HG03460 (cell line): Measurements from ENCODE around the gene CHFR.
"Not testable (repeated sequence)": the region's sequence is repeated elsewhere in the genome, so short reads cannot be mapped to it uniquely, and the experiment has no call there.

Experiments used
- ATAC-seq: cut with Tn5 transposase; IDR thresholded peaks from one replicate; pipeline ENCODE4 v1.9.1; 2021; ENCODE audit not compliant: unreplicated experiment

Gene CHFR, protein sequence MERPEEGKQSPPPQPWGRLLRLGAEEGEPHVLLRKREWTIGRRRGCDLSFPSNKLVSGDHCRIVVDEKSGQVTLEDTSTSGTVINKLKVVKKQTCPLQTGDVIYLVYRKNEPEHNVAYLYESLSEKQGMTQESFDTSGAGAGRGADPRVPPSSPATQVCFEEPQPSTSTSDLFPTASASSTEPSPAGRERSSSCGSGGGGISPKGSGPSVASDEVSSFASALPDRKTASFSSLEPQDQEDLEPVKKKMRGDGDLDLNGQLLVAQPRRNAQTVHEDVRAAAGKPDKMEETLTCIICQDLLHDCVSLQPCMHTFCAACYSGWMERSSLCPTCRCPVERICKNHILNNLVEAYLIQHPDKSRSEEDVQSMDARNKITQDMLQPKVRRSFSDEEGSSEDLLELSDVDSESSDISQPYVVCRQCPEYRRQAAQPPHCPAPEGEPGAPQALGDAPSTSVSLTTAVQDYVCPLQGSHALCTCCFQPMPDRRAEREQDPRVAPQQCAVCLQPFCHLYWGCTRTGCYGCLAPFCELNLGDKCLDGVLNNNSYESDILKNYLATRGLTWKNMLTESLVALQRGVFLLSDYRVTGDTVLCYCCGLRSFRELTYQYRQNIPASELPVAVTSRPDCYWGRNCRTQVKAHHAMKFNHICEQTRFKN

DNA sequence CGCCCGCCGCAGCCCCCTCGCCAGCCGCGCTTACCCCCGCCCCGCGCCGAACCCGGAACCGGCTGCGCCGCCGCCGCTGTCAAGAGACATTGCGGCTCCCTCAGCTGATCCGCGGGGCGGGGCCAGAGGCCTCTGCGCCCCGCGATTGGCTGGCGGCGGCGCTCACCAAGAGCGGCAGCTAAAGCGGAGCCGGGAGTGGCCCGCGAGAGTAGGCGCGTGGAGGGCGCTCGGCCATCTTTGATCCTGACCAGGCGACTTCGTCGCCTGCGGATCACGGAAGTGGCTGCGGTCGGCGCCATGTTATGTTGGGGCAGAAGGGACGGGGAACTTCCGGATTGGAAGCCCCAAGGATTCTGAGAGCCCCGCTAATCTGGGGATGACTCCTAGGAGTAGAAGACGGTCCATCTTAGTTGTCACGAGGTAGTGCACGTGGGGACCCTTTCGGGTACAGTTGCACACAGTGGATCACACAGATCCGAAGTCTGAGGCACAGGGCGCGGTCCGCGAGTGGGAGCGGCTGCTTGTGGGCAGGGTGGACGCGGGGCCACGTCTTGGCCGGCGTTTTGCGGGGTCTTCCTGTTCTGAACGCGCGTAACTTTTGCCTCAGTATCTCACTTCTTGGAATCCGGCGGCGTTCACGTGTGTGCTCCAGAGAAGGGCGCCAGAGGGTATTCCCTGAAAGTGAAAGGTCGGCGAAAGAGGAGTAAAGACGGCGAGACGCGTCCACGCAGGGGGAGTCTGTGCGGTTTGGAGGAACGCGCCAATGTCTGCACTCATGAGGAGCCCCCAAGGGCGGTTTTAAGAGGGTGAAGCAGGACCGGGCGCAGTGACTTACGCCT, at the start of gene CHFR:
TSS of gene CHFR (minus strand) at position 93 of the 839 bp plus-strand sequence. CDS start 277 bp downstream, outside the sequence.
- peak; percentile 98 for ATAC-seq

DNA sequence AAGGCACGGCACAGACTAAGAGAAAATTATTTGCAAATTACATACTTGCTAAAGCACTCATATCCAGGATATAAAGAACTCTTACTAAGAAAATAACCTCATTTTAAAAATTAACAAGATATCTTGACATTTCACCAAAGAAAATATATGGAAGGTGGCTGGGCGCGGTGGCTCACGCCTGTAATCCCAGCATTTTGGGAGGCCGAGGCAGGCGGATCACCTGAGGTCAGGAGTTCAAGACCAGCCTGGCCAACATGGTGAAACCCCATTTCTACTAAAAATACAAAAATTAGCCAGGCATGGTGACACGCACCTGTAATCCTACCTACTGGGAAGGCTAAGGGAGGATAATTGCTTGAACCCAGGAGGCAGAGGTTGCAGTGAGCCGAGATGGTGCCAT, 49.5 kb upstream of the CHFR start:
- not testable (repeated sequence) for ATAC-seq

DNA sequence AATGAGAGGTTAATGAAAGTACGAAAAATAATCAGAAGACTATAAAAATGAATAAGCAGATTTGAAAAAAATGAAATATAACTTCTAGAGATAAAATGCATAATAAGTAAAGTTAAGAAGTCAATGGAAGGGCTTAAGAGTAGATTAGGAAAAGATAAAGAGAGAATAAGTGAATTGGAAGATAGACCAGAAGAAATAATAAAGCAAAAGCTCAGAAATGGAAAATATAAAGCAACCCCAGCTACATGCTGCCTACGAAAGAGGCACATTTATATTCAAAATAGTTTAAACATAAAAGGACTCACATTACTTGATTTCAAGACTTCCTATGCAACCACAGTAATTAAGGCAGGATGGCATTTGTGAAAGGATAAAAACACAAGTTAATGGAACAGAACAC, 48.8 kb upstream of the CHFR start:
- no peak for ATAC-seq

DNA sequence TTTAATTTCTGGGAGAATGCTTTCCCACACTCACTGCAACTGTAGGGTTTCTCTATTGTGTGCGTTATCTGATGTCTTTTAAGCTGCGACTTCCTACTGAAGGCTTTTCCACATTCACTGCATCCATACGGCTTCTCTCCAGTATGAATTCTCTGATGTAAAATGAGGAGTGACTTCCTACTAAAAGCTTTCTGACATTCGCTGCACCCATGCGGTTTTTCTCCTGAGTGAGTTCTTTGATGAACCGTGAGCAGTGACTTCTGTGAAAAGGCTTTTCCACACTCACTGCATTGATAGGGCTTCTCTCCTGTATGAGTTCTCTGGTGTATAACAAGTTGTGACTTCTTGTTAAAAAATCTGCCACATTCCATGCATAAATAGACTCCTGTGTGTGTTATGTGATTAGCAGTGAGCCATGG, 39.0 kb upstream of the CHFR start:
- ATAC-seq, result no peak

DNA sequence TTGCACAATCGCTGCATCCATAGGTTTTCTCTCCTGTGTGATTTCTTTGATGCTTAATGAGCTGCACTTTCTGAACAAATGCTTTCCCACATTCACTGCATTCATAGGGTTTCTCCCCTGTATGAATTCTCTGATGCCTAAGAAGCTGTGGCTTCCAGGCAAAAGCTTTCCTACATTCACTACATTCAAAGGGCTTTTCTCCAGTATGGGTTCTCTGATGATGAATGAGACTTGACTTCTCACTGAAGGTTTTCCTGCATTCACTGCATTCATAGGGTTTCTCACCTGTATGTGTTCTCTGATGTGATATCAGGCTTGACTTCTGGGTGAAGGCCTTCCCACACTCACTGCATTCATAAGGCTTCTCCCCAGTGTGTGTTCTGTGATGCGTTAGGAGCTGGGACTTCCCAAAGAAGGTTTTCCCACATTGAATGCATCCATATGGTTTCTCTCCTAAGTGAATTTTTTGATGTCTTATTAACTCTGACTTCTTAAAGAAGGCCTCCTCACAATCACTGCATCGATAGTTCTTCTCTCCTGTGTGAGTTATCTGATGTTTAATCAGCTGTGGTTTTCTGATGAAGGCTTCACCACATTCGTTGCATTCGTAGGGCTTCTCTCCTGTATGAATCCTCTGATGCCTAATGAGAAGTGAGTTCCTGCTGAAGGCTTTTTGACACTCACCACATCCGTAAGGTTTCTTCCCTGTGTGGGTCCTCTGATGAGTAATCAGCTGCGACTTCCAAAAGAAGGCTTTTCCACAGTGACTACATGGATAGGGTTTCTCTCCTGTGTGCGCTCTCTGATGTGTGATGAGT, 38.4 kb upstream of the CHFR start:
- no peak for ATAC-seq

DNA sequence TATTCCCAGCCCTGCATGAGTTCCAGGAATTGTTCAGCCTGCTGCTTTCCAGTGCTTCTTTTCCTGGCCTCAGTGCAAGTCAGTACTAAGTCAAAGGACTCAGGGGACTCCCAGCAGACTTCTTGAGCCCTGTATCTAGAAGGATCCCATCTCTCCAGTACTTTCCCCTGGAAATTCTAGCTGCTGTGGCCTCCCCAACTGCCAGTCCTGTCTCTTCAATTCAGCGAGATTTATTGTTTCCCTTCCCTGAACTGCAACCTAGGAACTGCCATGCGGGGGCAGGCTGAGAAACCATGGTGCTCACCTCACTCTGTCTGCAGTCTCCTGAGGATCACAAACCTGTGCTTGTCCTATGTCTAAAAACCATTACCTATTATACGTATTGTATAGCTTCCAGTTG, 37.0 kb upstream of the CHFR start:
- no peak for ATAC-seq

DNA sequence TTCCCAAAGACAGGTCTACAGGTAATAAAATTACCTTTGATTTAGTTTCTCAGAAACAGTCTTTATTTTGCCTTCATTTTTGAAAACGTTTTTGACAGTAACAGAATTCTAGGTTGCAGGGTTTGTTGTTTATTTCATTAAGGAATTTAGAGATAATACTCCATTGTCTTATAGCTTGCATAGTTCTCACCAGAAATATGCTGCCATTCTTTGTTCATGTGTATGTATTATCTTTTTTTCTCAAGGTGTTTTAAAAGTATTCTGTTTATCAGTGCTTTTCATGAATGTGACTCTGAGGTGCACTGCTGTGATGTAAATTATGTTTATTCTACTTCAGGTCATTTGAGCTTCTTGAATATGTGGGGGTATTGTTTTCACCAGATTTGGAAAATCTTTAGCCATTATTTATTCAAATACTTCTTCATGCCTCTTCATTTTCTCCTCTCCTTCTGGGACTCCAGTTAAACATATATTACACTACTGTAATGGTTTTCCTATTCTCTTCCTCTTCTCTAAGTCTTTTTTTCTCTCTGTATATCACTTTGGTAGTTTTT, 36.0 kb upstream of the CHFR start:
- no peak for ATAC-seq

DNA sequence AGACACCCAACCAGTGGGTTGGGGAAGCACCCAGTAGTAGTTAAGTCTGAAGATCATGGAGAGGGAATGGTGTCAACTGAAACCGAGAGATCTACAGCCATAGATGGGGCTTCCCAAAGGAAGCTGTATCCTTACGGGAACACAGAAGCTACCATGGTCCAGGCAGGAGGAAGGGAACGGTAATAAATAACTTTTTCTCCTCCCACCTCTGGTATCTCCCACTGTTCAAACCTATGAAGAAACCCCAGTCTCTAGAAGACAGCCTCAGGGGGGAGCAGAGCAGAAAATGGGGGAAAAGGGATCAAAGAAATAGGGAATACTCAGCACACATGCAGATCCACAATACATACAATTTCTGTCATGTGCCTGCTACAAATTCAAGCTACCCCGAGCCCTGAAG, 35.3 kb upstream of the CHFR start:
- ATAC-seq, result no peak

DNA sequence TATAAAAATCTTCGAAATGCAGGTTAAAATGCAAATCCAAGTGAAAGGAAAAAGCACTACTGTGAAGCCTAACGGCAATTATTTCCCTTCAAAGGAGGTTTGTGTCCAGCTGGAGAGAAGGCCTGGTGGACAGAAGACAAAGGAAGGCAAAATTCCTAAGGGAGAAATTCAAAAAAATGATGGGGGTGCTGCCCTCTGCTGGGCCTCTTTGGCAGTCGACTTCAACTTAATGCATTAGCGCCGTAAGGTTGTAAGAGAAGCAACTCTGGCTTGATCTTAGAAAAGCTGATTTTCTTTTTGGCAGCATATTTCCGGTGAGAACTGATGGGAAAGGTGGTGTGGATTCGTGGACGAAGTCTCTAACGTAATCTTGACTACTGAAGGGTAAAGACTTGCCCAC, 34.3 kb upstream of the CHFR start:
- ATAC-seq, result no peak

DNA sequence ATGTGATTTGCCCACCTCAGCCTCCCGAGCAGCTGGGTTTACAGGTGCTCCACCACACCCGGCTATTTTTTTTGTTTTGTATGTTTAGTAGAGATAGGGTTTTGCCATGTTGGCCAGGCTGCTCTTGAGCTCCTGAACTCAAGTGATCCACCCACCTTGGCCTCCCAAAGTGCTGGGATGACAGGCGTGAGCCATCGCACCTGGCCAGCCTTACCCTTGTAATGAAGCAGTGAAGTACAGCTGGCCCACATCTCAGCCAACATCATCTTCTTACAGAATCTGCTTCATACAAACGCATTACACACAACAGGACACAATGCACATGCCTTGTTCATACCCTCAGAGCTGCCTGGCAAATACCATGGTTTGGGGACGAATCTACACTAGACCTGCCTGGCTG, 31.3 kb upstream of the CHFR start:
- ATAC-seq, result no peak

DNA sequence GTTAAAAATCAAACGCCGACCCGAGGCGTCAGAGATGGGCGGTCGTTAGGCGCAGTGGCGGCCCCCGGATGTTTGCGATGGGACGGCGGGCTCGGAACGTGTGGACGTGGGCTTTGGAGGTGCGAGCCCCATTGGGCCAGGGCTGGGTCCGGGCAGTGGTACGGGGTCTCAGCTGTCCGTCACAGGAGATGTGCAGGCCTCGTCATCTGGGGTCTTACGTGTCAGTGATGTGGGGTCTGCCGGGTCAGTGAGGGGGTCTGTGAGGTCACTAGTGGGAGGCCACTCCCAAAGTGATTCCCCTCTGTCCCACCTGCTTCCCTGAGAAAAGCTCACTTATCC, 21.6 kb upstream of the CHFR start:
- no peak for ATAC-seq

DNA sequence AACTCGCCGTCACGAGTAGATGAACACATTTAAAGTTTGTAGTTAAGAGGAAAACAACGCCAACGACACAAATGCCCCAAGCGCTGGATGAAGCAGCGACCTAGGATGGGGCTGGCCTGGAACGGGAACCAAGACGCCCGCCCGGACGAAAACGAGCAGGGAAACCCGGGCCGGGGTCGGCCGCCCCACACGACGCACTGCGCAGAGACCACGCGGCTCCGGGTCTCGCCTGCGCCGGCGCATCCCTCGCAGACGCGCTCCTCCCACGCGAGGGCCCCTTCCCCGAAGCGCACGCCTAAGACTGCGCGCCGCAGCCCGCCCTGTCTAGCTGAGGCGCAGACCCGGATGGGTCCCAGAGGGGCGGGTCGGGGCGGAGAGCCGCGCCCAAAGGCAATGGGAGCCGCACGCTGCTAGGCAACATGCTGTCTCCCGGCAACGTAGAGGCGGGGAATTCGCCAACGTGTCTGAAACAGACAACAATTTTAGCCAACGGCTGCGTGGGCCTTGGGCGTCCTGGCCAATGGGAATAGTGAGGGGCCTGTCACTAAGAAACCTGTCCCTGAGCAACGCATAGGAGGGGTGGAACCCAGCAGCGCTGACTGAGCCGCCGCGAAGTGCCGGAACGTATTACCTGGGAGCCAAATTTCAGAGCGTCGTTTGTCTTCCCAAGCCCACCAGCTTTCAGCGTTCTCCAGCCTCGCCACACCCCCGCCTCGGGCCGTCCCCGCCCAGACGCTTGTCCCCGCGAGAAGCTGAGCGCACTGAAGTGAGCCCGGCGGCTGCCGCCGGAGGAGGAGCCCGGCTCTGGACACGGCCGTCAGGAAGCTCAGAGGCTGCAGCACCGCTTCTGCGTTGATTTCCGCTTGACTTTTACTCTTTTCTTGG, 21.0 kb upstream of the CHFR start:
- peak; percentile 93 for ATAC-seq

DNA sequence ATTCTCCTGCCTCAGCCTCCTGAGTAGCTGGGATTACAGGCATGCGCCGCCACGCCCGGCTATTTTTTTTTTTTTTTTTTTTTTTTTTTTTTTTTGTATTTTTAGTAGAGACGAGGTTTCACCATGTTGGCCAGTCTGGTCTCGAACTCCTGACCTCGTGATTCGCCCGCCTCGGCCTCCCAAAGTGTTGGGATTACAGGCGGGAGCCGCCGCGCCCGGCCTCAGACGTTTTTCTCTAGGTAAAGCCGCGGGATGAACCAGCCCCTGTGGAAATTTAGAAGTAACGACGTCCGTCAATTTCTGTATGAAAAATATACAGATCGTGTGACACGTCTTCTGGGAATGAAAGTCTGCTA, 20.4 kb upstream of the CHFR start:
- ATAC-seq, result not testable (repeated sequence)

DNA sequence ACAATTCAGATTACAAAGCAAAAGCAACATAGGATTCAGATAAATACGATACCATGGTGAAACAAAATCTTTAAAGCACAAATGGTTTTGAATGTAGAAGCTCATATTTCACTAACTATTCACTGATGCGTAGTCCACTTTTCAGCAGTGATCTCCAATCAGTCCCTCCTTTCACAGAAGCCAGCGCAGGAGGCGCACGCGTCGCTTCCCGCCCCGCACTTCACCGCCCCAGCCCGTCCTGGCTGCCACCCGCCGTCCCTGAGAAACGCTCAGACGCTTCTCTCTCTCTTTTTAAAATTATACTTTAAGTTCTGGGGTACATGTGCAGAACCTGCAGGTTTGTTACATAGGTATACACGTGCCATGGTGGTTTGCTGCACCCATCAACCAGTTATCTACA, 19.8 kb upstream of the CHFR start:
- no peak for ATAC-seq

DNA sequence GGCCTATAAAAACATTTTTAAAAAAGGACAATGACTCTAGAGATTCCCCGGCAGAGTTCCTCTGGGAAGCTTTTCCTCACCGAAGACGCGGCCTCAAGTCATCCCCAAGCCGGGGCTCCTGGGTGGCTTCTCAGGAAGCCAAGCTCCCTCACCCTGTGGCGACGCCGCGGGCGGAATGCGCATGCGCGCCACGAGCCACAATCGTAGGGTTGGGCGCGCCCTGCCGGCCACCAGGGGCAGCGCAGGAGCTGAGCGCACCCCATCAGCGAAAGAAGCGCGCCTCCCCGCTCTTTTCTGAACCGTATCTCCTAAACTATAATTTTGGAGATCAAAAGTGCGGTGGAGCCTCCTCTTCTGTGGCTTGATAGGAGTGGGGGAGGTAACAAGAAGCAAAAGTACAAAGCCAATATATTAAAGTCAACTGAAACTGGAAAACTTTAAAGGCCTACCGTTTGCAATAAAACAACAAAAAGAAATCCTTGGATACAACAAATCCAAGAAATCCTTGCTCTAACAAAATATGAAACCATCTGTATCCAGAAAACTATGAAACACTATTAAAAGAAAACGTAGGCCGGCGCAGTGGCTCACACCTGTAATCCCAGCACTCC, 17.4 kb upstream of the CHFR start:
- ATAC-seq, result no peak

DNA sequence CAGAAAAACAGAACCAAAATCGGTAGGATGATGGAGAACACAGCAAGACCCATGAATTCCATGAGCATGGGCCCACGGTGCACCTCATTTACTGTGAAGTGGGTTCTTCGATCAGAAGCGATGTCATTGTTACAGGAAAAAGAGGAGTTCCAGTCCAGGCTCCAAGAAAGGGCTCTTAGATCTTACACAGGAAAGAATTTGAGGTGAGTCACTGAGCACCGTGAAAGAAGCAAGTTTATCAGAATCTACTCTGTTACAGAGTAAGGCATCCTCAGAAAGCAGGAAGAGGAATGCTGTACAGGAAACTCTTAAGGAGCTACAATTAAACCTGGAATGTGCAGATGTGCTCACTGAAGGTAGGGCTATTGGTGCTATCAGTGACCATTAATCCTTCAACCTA, 11.6 kb upstream of the CHFR start:
- ATAC-seq, result no peak

DNA sequence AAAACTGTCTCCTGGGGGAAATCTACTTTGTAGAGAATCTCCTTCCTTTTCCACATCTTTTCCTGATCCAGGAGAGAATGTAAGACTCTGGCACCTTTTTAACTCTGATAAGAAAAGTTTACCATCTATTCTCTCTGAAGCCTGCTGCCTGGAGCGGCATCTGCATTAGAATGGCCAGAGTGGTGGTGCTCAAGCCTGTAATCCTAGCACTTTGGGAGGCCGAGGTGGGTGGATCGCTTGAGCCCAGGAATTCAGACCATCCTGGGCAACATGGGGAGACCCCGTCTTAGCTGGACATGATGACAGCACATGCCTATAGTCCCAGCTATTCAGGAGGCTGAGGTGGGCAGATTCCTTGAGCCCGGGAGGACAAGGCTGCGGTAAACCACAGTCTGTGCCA, 1.4 kb upstream of the CHFR start:
- no peak for ATAC-seq

DNA sequence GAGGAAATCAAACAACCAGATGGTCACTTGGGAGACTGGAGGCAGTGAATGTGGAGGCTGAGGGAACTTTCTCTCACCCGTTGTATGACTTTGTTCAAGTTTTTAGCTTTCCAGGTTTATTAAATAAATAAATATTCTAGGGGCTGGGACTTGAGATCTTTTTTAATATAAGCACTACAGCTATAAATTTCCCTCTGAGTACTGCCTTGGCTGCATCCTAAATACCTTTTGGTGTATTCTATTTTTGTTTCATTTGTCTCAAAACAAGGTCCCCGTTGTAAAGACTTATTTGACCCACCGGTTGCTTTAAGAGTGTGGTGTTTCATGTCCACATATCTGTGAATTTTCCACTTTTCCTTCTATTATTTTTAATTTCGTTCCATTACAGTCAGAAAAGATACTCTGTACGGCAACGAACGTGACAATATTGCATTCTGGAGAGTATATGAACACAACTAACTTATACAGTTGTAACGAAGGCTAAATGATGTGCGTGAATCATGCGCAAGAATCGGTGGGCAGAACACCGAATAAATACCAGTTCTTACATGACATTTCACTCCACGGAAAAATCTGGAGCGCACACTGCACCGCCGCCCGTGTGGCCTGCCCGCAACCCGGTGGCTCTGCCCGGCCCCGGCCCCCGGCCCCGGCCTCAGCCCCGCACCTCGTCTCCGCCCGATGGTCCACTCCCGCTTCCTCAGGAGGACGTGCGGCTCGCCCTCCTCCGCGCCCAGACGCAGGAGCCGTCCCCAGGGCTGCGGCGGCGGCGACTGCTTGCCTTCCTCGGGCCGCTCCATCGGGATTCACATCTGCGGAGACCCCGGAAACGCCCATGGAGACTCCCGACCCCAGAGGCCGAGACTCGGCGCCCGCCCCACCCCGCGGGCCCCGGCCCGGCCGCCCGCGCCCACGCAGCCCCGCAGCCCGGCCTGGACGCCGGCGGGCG, 602 bp downstream of the CHFR start:
- ATAC-seq, result peak; percentile 18
